Peyer's patch (tissue), 4 donors: ENCODE data around the gene RIMS4. TPM values are rescaled to one million over a fixed set of nuclear protein-coding genes. Genes with fewer than 3 reads are reported as not detected.

Experiments used
- DNase-seq, 3 donors: peaks; one replicate each; pipeline ENCODE4 v3.0.0-alpha.2; 2017 to 2019
- H3K27ac ChIP-seq, 4 donors: fragments of 200-600 bp; sonication (generic); one replicate each; pipeline ENCODE4 v1.5.1; 2016 to 2019
- H3K27me3 ChIP-seq, 2 donors: fragments of 200-600 bp; sonication (generic); one replicate each; pipeline ENCODE4 v1.5.1; 2019
- H3K36me3 ChIP-seq, 3 donors: fragments of 200-600 bp; sonication (generic); one replicate each; pipeline ENCODE4 v1.5.1; 2016 to 2019
- H3K4me1 ChIP-seq, 4 donors: fragments of 200-600 bp; sonication (generic); one replicate each; pipeline ENCODE4 v1.5.1; 2016 to 2019
- H3K4me3 ChIP-seq, 4 donors: fragments of 200-600 bp; sonication (generic); 1 replicate in 3 of 4; 2 replicates in 1 of 4; pipeline ENCODE4 v1.5.1; 2016 to 2019; ENCODE audit warnings: mild to moderate bottlenecking in 1 of 4
- H3K9me3 ChIP-seq, 4 donors: fragments of 200-600 bp; sonication (generic); one replicate each; pipeline ENCODE4 v1.5.1; 2016 to 2019; ENCODE audit warnings: mild to moderate bottlenecking in 1 of 4
- CTCF ChIP-seq, 6 experiments: fragments of 450-650 bp in 4 of 6; fragments of 200-600 bp in 2 of 6; sonication (generic) in 1 of 6; IDR thresholded peaks; one replicate each; pipeline ENCODE4 v1.5.1; 2017 to 2019; ENCODE audit warnings: antibody characterized with exemption in 6 of 6, mild to moderate bottlenecking in 3 of 6, moderate library complexity in 1 of 6
- POLR2A ChIP-seq, 2 donors: fragments of 450-650 bp; IDR thresholded peaks; one replicate each; pipeline ENCODE4 v1.5.1; 2017; ENCODE audit warnings: antibody characterized with exemption in 2 of 2, mild to moderate bottlenecking in 2 of 2, moderate library complexity in 2 of 2
- total RNA-seq, 4 donors: library from RNA; depleted of rRNA; stranded (reverse); fragments of >200 nt; gene quantifications; one replicate each; pipeline ENCODE4 v1.1.0, GENCODE V29; 2016

RIMS4 gene
- total RNA-seq, 4 donors from 2014 or later = 0.13 to 0.18 TPM; not detected in 2

- no peaks in the 10 kb centered on the region for H3K27me3 ChIP-seq
- no peak for DNase-seq
- H3K4me3 ChIP-seq = no peak overlapping the region
- no peaks in the 10 kb centered on the region for H3K9me3 ChIP-seq
- no peaks in the 10 kb centered on the region for H3K4me1 ChIP-seq
- no peak overlapping the region for H3K27ac ChIP-seq
- TF ChIP-seq POLR2A (IDR thresholded peaks at IDR 0.05) (no peak), CTCF (IDR thresholded peaks at IDR 0.05) (no peak)
- H3K36me3 ChIP-seq = no peaks in the 10 kb centered on the region
These were observed 31.6 kb upstream of the RIMS4 start for GRCh38 chr20:44841955-44842354.

GRCh38 chr20:44840826-44841225 is 30.5 kb upstream of the RIMS4 start:
- TF ChIP-seq CTCF (IDR thresholded peaks at IDR 0.05) = no peak
- TF ChIP-seq POLR2A (IDR thresholded peaks at IDR 0.05) = no peak
- Histone ChIP-seq H3K27ac (no peak overlapping the region), H3K9me3 (no peaks in the 10 kb centered on the region), H3K36me3 (no peaks in the 10 kb centered on the region), H3K4me3 (no peak overlapping the region), H3K27me3 (no peaks in the 10 kb centered on the region), H3K4me1 (no peaks in the 10 kb centered on the region)
- no peak for DNase-seq

- H3K4me1 ChIP-seq = no peaks in the 10 kb centered on the region
- no peak for DNase-seq
- H3K27ac ChIP-seq = no peak overlapping the region
- no peaks in the 10 kb centered on the region for H3K27me3 ChIP-seq
- no peaks in the 10 kb centered on the region for H3K9me3 ChIP-seq
- H3K36me3 ChIP-seq = no peaks in the 10 kb centered on the region
- no peak for TF ChIP-seq CTCF (IDR thresholded peaks at IDR 0.05)
- TF ChIP-seq POLR2A (IDR thresholded peaks at IDR 0.05) = no peak
- no peak overlapping the region for H3K4me3 ChIP-seq
These were observed 29.1 kb upstream of the RIMS4 start for GRCh38 chr20:44839481-44839880.

GRCh38 chr20:44838521-44838920 is 28.2 kb upstream of the RIMS4 start:
- no peaks in the 10 kb centered on the region for H3K36me3 ChIP-seq
- DNase-seq = no peak
- no peaks in the 10 kb centered on the region for H3K27me3 ChIP-seq
- no peaks in the 10 kb centered on the region for H3K4me1 ChIP-seq
- H3K9me3 ChIP-seq = no peaks in the 10 kb centered on the region
- H3K4me3 ChIP-seq = no peak overlapping the region
- no peak for TF ChIP-seq CTCF (IDR thresholded peaks at IDR 0.05)
- no peak for TF ChIP-seq POLR2A (IDR thresholded peaks at IDR 0.05)
- no peak overlapping the region for H3K27ac ChIP-seq

GRCh38 chr20:44837946-44838345 is 27.6 kb upstream of the RIMS4 start:
- H3K4me3 ChIP-seq = no peak overlapping the region
- TF ChIP-seq CTCF (IDR thresholded peaks at IDR 0.05) (no peak), POLR2A (IDR thresholded peaks at IDR 0.05) (no peak)
- DNase-seq = no peak
- no peaks in the 10 kb centered on the region for H3K4me1 ChIP-seq
- no peaks in the 10 kb centered on the region for H3K36me3 ChIP-seq
- H3K9me3 ChIP-seq = no peaks in the 10 kb centered on the region
- no peak overlapping the region for H3K27ac ChIP-seq
- H3K27me3 ChIP-seq = no peaks in the 10 kb centered on the region

- Histone ChIP-seq H3K9me3 (no peaks in the 10 kb centered on the region), H3K27ac (no peak overlapping the region), H3K27me3 (no peaks in the 10 kb centered on the region), H3K4me1 (no peaks in the 10 kb centered on the region), H3K36me3 (no peaks in the 10 kb centered on the region), H3K4me3 (no peak overlapping the region)
- TF ChIP-seq CTCF (IDR thresholded peaks at IDR 0.05) = no peak
- no peak for TF ChIP-seq POLR2A (IDR thresholded peaks at IDR 0.05)
- DNase-seq = no peak
These were observed 26.3 kb upstream of the RIMS4 start for GRCh38 chr20:44836601-44837120.
